Hematopoietic multipotent progenitor cell treated with erythropoietin and hydrocortisone succinate and interleukin-3 and kit ligand, for 8 days (in vitro differentiated cells): ENCODE data around the gene DDX1.
"Not testable (repeated sequence)": the region's sequence is repeated elsewhere in the genome, so short reads cannot be mapped to it uniquely, and the experiment has no call there.

Source experiments
- DNase-seq: peaks from one replicate; pipeline ENCODE4 v3.0.0-alpha.2; 2015

DDX1 gene

DNA sequence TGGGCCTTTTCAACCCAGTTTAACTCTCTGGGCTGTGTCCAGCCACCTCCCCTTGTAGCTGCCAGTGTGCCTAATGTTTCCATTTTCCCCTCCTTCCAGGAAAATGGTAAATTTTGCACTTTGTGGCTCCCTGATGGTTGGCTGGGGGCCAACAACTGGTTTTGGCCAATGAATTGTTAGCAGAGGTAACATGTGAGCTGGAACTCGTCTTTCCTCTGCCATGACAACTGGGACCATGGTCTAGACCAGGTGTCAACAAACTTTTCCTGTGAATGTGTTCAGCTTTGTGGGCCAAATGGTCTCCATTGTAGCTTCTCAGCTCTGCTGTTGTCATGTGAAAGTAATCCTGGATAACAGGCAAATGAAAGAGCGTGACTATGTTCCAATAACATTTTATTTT lies 87.2 kb downstream of the DDX1 start:
- no peak for DNase-seq

DNA sequence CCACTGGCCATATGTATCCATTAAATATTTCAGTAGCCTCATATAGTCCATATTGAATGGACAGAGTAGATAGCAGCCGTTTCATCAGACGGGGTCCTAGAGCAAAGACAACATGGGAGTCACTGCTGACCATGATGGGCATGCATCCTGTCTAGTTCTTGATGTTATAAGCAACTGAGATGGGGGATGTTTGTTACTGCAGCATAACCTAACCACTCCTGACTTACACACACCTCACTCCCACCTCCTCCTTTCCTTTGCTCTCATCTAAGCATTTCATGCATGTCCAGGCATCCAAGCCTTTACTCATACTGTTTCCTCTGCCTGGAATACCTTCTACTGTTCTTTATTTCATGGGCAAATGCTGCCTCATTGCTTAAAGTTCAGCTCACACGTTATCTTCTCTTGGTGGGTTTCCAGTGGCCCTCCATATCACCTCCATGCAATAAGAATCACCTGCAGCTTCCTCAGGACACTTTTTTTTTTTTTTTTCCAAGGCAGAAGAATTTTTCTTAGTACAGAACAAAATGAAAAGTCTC lies 87.8 kb downstream of the DDX1 start:
- no peak for DNase-seq

- DNase-seq = not testable (repeated sequence)
These were observed 88.5 kb downstream of the DDX1 start for GRCh38 chr2:15680132-15680531.
